Endothelial cell (in vitro differentiated cells): ENCODE data around the gene KCTD2. TPM values are rescaled to one million over a fixed set of nuclear protein-coding genes. Genes with fewer than 3 reads are reported as not detected.

Experiments
- DNase-seq: peaks from one replicate; pipeline ENCODE4 v3.0.0; 2021; ENCODE audit warnings: low spot score
- H3K27ac Mint-ChIP-seq: one replicate; pipeline ENCODE4 v1.8.0; 2021; ENCODE audit warnings: mixed read lengths, inconsistent platforms; ENCODE audit not compliant: unreplicated experiment
- H3K27me3 Mint-ChIP-seq: one replicate; pipeline ENCODE4 v1.8.0; 2021; ENCODE audit warnings: mild to moderate bottlenecking, moderate library complexity, mixed read lengths, inconsistent platforms; ENCODE audit not compliant: unreplicated experiment
- H3K36me3 Mint-ChIP-seq: one replicate; pipeline ENCODE4 v1.8.0; 2021; ENCODE audit warnings: mild to moderate bottlenecking, low read depth, mixed read lengths, inconsistent platforms; ENCODE audit not compliant: unreplicated experiment
- H3K4me1 Mint-ChIP-seq: one replicate; pipeline ENCODE4 v1.8.0; 2021; ENCODE audit warnings: mild to moderate bottlenecking, mixed read lengths, inconsistent platforms; ENCODE audit not compliant: unreplicated experiment
- H3K4me3 Mint-ChIP-seq: one replicate; pipeline ENCODE4 v1.8.0; 2021; ENCODE audit warnings: mild to moderate bottlenecking, mixed read lengths, inconsistent platforms; ENCODE audit not compliant: unreplicated experiment
- H3K9me3 Mint-ChIP-seq: one replicate; pipeline ENCODE4 v1.8.0; 2021; ENCODE audit warnings: mixed read lengths, inconsistent platforms; ENCODE audit not compliant: unreplicated experiment
- CTCF ChIP-seq: fragments of 200-600 bp; sonication (generic); IDR thresholded peaks from one replicate; pipeline ENCODE4 v1.5.0; 2021; ENCODE audit warnings: antibody characterized with exemption; ENCODE audit not compliant: unreplicated experiment
- total RNA-seq: library from RNA; stranded (reverse); fragmentation: NEBNext Ultra II Directional; extraction: Animal tissue kit (Norgen Biotek cat#: 25700); gene quantifications from one replicate; pipeline ENCODE4 v1.2.1, GENCODE V29; 2021; ENCODE audit not compliant: unreplicated experiment

Gene KCTD2
- total RNA-seq, 1 donor from 2014 or later, result 33.5 TPM

GRCh38 chr17:75047398-75048098 lies 523 bp downstream of the KCTD2 start:
- Mint-ChIP-seq H3K36me3 (peaks cover 3% of the 10 kb centered on the region), H3K27ac (peak overlapping the region; percentile 82), H3K9me3 (no peaks in the 10 kb centered on the region), H3K4me1 (peaks cover 32% of the 10 kb centered on the region), H3K4me3 (peak overlapping the region; percentile 99), H3K27me3 (peaks cover 2% of the 10 kb centered on the region)
- no peak for TF ChIP-seq CTCF
- DNase-seq, result peak; percentile 31

- Mint-ChIP-seq H3K27ac (peak overlapping the region; percentile 83), H3K27me3 (peaks cover 2% of the 10 kb centered on the region), H3K4me1 (peaks cover 30% of the 10 kb centered on the region), H3K4me3 (peak overlapping the region; percentile 99), H3K9me3 (no peaks in the 10 kb centered on the region), H3K36me3 (peaks cover 10% of the 10 kb centered on the region)
- no peak for DNase-seq
- TF ChIP-seq CTCF, result no peak
These were observed 1.3 kb downstream of the KCTD2 start for GRCh38 chr17:75048249-75048878.

- Mint-ChIP-seq H3K27me3 (peaks cover 2% of the 10 kb centered on the region), H3K9me3 (no peaks in the 10 kb centered on the region), H3K4me3 (no peak overlapping the region), H3K36me3 (peaks cover 11% of the 10 kb centered on the region), H3K4me1 (peaks cover 26% of the 10 kb centered on the region), H3K27ac (no peak overlapping the region)
- no peak for TF ChIP-seq CTCF
- no peak for DNase-seq
These were observed 2.0 kb downstream of the KCTD2 start for GRCh38 chr17:75049057-75049456.

- Mint-ChIP-seq H3K4me1 (peaks cover 22% of the 10 kb centered on the region), H3K9me3 (no peaks in the 10 kb centered on the region), H3K36me3 (peaks cover 11% of the 10 kb centered on the region), H3K27ac (no peak overlapping the region), H3K4me3 (no peak overlapping the region), H3K27me3 (peaks cover 2% of the 10 kb centered on the region)
- no peak for DNase-seq
- TF ChIP-seq CTCF, result no peak
These were observed 2.7 kb downstream of the KCTD2 start for GRCh38 chr17:75049706-75050105.

GRCh38 chr17:75051941-75052340 lies 4.9 kb downstream of the KCTD2 start:
- no peak overlapping the region for H3K27ac Mint-ChIP-seq
- no peak for DNase-seq
- H3K27me3 Mint-ChIP-seq, result peaks cover 2% of the 10 kb centered on the region
- H3K4me3 Mint-ChIP-seq, result no peak overlapping the region
- no peaks in the 10 kb centered on the region for H3K9me3 Mint-ChIP-seq
- peaks cover 11% of the 10 kb centered on the region for H3K4me1 Mint-ChIP-seq
- H3K36me3 Mint-ChIP-seq, result peaks cover 15% of the 10 kb centered on the region
- TF ChIP-seq CTCF, result no peak
